ENCODE results near the gene LMF1. TPM values are rescaled to one million over a fixed set of nuclear protein-coding genes. Genes with fewer than 3 reads are reported as not detected.
"Not testable (repeated sequence)": the region's sequence is repeated elsewhere in the genome, so short reads cannot be mapped to it uniquely, and the experiment has no call there.

Gene LMF1
- total and polyA plus RNA-seq, 2 of the 8 experiments (the other 6 are each of a cell fraction or from before 2014, with no cell fraction given): 3.5 to 9.1 TPM

DNA sequence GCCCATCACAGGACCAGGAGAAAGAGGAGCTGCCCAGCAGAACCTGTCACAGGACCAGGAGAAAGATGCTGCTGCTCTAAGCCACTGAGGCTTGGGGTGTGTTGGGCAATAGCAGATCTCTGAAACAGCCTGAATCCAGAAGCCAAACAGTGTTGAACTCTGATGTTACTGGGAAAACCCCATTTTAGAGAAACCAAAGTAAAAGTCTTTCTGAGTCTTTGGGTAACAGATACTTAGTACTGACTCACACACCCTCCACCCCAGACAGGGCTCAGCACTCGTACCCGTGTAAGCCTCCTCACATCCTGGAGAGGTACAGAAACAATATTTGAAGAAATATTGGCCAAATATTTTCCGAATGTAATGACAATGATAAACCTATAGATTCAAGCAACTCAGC is 87.4 kb downstream of the LMF1 start (continued):
- TF ChIP-seq PHF8 (conservative IDR thresholded peaks at IDR 0.05; ENCODE audit: low read depth, low read length): no peak

DNA sequence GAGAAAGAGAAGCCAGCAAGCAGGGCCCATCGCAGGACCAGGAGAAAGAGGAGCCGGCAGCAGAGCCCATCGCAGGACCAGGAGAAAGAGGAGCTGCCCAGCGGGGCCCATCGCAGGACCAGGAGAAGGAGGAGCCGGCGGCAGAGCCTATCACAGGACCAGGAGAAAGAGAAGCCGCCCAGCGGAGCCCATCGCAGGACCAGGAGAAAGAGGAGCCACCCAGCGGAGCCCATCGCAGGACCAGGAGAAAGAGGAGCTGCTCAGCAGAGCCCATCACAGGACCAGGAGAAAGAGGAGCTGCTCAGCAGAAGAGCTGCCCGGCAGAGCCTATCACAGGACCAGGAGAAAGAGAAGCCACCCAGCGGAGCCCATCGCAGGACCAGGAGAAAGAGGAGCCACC is 88.1 kb downstream of the LMF1 start:
- CTCF ChIA-PET (ENCODE audit: partially characterized antibody): interaction anchor here (0.6 to 1.4 kb wide), 3 partner anchors 65 to 113 kb away, joined by 3 to 5 read pairs (median 4); no protein-coding TSS in a partner anchor
- WGBS, 2 experiments (ENCODE audit: extremely low coverage in 1 of 2, insufficient coverage in 1 of 2, insufficient read length in 1 of 2, insufficient replicate concordance in 2 of 2, low coverage in 1 of 2, low lambda C conversion rate in 2 of 2, missing lambda C conversion rate in 1 of 2): 87% methylated on average over 10 of the region's 15 CpGs; no CpG with 5 or more reads in 1 of the 2 experiments
- not testable (repeated sequence) for H3K23ac ChIP-seq (ENCODE audit: insufficient read length)

More for the DNA sequence above, 88.1 kb downstream of the LMF1 start:
- H2AK5ac ChIP-seq (ENCODE audit: low read depth, low read length); H4K8ac ChIP-seq (ENCODE audit: extremely low read depth, insufficient read depth, low read length); H2BK5ac ChIP-seq (ENCODE audit: low read depth, low read length); H3K9me3 ChIP-seq (ENCODE audit: insufficient read depth in 2 of 2, low read depth in 1 of 2, low read length in 1 of 2); H3K56ac ChIP-seq (replicated peaks; ENCODE audit: insufficient read length, low read depth, low read length); H4K20me1 ChIP-seq (replicated peaks in 1 of 2; ENCODE audit: control insufficient read depth in 1 of 2, insufficient read depth in 2 of 2, low read length in 2 of 2); H3K4me2 ChIP-seq (ENCODE audit: insufficient read depth in 1 of 2, low read depth in 2 of 2, low read length in 2 of 2); H4K5ac ChIP-seq (ENCODE audit: insufficient read length, low read depth, low read length); H3K23me2 ChIP-seq (ENCODE audit: low read depth, low read length); H3K79me2 ChIP-seq (ENCODE audit: control insufficient read depth in 1 of 2, insufficient read depth in 2 of 2, low read length in 2 of 2); H3K14ac ChIP-seq (ENCODE audit: insufficient read length); H3K27me3 ChIP-seq (replicated peaks in 1 of 4; ENCODE audit: control insufficient read depth in 3 of 4, extremely low read depth in 1 of 4, insufficient read depth in 3 of 4, low read length in 3 of 4); FAIRE-seq; DNase-seq (ENCODE audit: low read depth in 1 of 2, low spot score in 2 of 2); POLR2A ChIA-PET (ENCODE audit: partially characterized antibody); H3K4ac ChIP-seq (replicated peaks; ENCODE audit: insufficient read length, low read depth, low read length); H3K4me3 ChIP-seq (ENCODE audit: extremely low read depth in 1 of 4, insufficient read depth in 2 of 4, low read depth in 3 of 4, low read length in 4 of 4); H2BK15ac ChIP-seq (ENCODE audit: low read length); H3K27ac ChIP-seq (ENCODE audit: low read depth, low read length); H2BK12ac ChIP-seq (ENCODE audit: low read depth, low read length); H2AFZ ChIP-seq (ENCODE audit: low read length); H3K79me1 ChIP-seq (ENCODE audit: low read depth, low read length); H2BK20ac ChIP-seq (ENCODE audit: low read length); H2BK120ac ChIP-seq (replicated peaks; ENCODE audit: low read depth, low read length); H3K36me3 ChIP-seq (ENCODE audit: control insufficient read depth in 2 of 4, insufficient read depth in 4 of 4, low read length in 3 of 4); H3K9ac ChIP-seq (replicated peaks in 1 of 4; ENCODE audit: extremely low read depth in 1 of 4, low read depth in 3 of 4, low read length in 3 of 4); H3K18ac ChIP-seq (ENCODE audit: extremely low read depth, low read length); H4K91ac ChIP-seq (replicated peaks; ENCODE audit: insufficient read length, low read length): not testable (repeated sequence)
- peaks cover 0 to 14% (median 6%) of the 10 kb centered on the region in 4 experiments; a peak in 5 of 7 replicates for H3K4me1 ChIP-seq (replicated peaks in 1 of 4; ENCODE audit: control insufficient read depth in 3 of 4, insufficient read depth in 4 of 4, low read length in 3 of 4)

Measured in H1 (cell line).